ENCODE data around the gene REP15. TPM values are rescaled to one million over a fixed set of nuclear protein-coding genes. Genes with fewer than 3 reads are reported as not detected.
"Not testable (repeated sequence)": the region's sequence is repeated elsewhere in the genome, so short reads cannot be mapped to it uniquely, and the experiment has no call there.

REP15 gene
- total and polyA plus RNA-seq, 5 donors from 2014 or later, result 0.56 TPM; not detected in 4

DNA sequence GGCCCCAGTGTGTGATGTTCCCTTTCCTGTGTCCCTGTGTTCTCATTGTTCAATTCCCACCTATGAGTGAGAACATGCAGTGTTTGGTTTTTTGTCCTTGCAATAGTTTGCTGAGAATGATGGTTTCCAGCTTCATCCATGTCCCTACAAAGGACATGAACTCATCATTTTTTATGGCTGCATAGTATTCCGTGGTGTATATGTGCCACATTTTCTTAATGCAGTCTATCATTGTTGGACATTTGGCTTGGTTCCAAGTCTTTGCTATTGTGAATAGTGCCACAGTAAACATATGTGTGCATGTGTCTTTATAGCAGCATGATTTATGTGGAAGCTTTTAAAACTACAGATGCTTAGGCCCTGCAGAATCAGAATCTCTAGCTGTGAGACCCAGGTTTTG, 49.5 kb downstream of the REP15 start:
- not testable (repeated sequence) for H3K4me3 ChIP-seq (ENCODE audit: low read depth, low read length); H3K9me3 Mint-ChIP-seq; H3K9me3 ChIP-seq (ENCODE audit: control insufficient read depth in 2 of 2, low read length in 2 of 2); H3K27ac ChIP-seq (ENCODE audit: insufficient read depth, low read length, poor library complexity, severe bottlenecking); H3K27ac Mint-ChIP-seq; H3K27me3 Mint-ChIP-seq; H3K27me3 ChIP-seq (ENCODE audit: control insufficient read depth, insufficient read depth, low read length); ATAC-seq (ENCODE audit: low read depth in 2 of 2); DNase-seq; H3K4me3 Mint-ChIP-seq; H3K4me1 ChIP-seq (ENCODE audit: control insufficient read depth, insufficient read depth, low read length, poor library complexity, severe bottlenecking)
- H3K36me3 ChIP-seq (ENCODE audit: control insufficient read depth, insufficient read depth, low read length), result peaks cover 37% of the 10 kb centered on the region
- peaks cover 29% of the 10 kb centered on the region for H3K36me3 Mint-ChIP-seq
- H3K4me1 Mint-ChIP-seq, result peaks cover 6 to 11% (median 7%) of the 10 kb centered on the region in 4 donors

Other genes with a start within 250 kb of the REP15 start
- gene SMCO2, start 249.7 kb upstream of the REP15 start, total RNA-seq, result not detected
- not detected for gene SMCO2, start 249.7 kb upstream of the REP15 start, polyA plus RNA-seq
- 6.6 TPM for gene PPFIBP1, start 172.2 kb upstream of the REP15 start, total RNA-seq
- gene PPFIBP1, start 172.2 kb upstream of the REP15 start, polyA plus RNA-seq, result 1 to 10 TPM; 1.0 to 2.8 (median 1.8) TPM
- gene MRPS35, start 14.4 kb downstream of the REP15 start, total RNA-seq, result 17.8 TPM
- gene MRPS35, start 14.4 kb downstream of the REP15 start, polyA plus RNA-seq, result 10 to 100 TPM; 67.1 to 74.2 (median 67.2) TPM
- gene KLHL42, start 83.8 kb downstream of the REP15 start, total RNA-seq, result 23.6 TPM
- 10 to 100 TPM; 10.6 to 15.0 (median 12.6) TPM for gene KLHL42, start 83.8 kb downstream of the REP15 start, polyA plus RNA-seq
- gene MANSC4, start 83.8 kb downstream of the REP15 start, total RNA-seq, result not detected
- gene MANSC4, start 83.8 kb downstream of the REP15 start, polyA plus RNA-seq, result 1 to 10 TPM in 3 of 4 donors, not detected in 1; 1.5 to 2.4 (median 1.9) TPM